ENCODE data around the gene SPDYE18.
"Not testable (repeated sequence)": the region's sequence is repeated elsewhere in the genome, so short reads cannot be mapped to it uniquely, and the experiment has no call there.

SPDYE18 gene, protein sequence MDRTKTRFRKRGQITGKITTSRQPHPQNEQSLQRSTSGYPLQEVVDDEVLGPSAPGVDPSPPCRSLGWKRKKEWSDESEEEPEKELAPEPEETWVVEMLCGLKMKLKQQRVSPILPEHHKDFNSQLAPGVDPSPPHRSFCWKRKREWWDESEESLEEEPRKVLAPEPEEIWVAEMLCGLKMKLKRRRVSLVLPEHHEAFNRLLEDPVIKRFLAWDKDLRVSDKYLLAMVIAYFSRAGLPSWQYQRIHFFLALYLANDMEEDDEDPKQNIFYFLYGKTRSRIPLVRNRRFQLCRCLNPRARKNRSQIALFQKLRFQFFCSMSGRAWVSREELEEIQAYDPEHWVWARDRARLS

DNA sequence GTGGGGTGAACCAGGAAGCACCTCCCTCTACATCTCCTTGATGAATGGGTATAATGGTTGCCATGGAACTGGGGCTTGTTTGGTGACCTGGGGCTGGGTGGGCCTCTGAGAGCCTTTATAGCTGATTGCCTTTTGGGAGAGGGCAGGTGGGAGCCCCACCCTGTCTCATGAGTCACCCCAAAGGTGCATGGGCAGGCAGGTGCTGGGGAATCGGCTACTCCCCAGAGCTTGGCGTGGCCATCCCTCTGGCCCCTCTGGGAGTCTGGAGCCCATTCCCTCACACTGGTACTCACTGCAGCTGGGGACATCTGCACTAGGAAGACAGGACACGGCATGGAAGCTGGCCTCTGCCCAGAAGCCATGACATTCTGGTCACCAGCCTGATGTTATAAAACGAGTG is at the start of gene SPDYE18:
TSS of gene SPDYE18 (minus strand) at position 2 of the 400 bp plus-strand sequence. CDS start 2,046 bp downstream, outside the sequence.
- H3K36me3 ChIP-seq (ENCODE audit: control insufficient read depth in 2 of 2, insufficient read depth in 1 of 2, low read length in 2 of 2); H3K27ac ChIP-seq (ENCODE audit: extremely low read depth, low read depth, low read length); H3K9me3 ChIP-seq (ENCODE audit: control insufficient read depth, insufficient read depth, low read depth, low read length); H3K4me3 ChIP-seq (ENCODE audit: low read depth, low read length); H3K4me1 ChIP-seq (ENCODE audit: control insufficient read depth, insufficient read depth, low read length); CTCF ChIA-PET; POLR2A ChIA-PET: not testable (repeated sequence)

DNA sequence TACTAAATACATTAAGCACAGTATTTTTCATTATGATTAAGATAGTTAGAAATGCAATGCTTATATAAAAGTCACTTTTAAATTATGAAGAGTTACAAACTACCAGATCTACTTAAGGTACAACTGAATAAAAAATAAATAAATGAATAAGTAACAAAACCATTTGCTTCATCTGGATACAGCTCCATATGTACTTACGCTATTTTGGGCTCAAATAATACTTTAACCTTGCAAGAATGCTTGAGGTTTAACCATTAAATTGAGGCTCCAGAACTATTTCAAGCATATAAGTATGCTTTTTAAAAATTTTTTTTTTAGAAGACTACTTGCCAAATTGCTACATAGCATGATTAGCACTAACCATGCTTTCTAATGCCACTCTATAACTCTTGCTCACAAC is 46.0 kb upstream of the SPDYE18 start:
- H3K4me3 ChIP-seq (ENCODE audit: low read depth, low read length); POLR2A ChIA-PET; CTCF ChIA-PET; H3K9me3 ChIP-seq (ENCODE audit: control insufficient read depth, insufficient read depth, low read depth, low read length); H3K4me1 ChIP-seq (ENCODE audit: control insufficient read depth, insufficient read depth, low read length); H3K36me3 ChIP-seq (ENCODE audit: control insufficient read depth in 2 of 2, insufficient read depth in 1 of 2, low read length in 2 of 2); H3K27ac ChIP-seq (ENCODE audit: extremely low read depth, low read depth, low read length): not testable (repeated sequence)

DNA sequence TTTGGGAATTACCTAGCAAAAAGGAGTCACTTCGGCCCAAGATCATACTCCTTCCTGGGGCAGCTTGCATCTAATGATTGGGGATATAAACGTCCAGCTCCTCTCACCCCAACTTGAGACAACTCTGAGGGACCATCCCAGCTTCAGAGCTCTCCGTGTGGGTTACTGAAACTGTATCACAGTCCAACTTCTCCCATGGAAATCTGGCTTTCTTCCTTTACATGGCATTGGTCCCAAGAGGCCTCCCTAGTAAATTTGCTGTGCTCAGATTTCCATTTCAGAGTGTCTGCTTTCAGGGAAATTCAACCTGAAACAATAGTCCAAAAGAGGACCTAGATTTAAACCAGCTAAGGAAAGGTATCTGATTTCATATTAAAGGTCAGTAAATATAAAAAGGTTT is 45.3 kb upstream of the SPDYE18 start:
- H3K4me3 ChIP-seq (ENCODE audit: low read depth, low read length); H3K27ac ChIP-seq (ENCODE audit: extremely low read depth, low read depth, low read length); H3K4me1 ChIP-seq (ENCODE audit: control insufficient read depth, insufficient read depth, low read length); POLR2A ChIA-PET; CTCF ChIA-PET; H3K9me3 ChIP-seq (ENCODE audit: control insufficient read depth, insufficient read depth, low read depth, low read length); H3K36me3 ChIP-seq (ENCODE audit: control insufficient read depth in 2 of 2, insufficient read depth in 1 of 2, low read length in 2 of 2): not testable (repeated sequence)

GRCh38 chr7:77105904-77106303 is 43.5 kb upstream of the SPDYE18 start:
- H3K36me3 ChIP-seq (ENCODE audit: control insufficient read depth in 2 of 2, insufficient read depth in 1 of 2, low read length in 2 of 2); POLR2A ChIA-PET; H3K9me3 ChIP-seq (ENCODE audit: control insufficient read depth, insufficient read depth, low read depth, low read length); CTCF ChIA-PET; H3K27ac ChIP-seq (ENCODE audit: extremely low read depth, low read depth, low read length); H3K4me1 ChIP-seq (ENCODE audit: control insufficient read depth, insufficient read depth, low read length); H3K4me3 ChIP-seq (ENCODE audit: low read depth, low read length): not testable (repeated sequence)

DNA sequence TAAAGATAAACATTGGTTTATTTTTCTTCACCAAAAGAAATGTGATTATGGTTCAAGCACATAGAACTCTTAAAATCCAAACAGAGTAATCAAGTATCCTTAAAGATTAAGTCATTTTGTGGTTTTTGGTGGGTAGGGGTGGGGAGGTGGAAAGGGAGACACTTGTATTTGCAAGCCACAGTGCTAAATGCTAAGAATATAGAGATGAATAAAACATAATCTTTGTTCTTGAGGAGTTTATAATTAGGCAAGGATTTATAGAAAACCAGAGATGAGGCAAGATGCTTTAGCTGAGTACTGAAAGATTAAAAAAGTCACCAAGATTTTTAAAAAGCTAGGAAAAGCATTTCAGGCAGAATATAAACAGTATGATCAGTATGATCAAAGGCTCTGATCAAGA is 40.3 kb upstream of the SPDYE18 start:
- CTCF ChIA-PET, result interaction anchor here (0.6 kb wide), 1 partner anchor 732 kb away, joined by 4 read pairs; no protein-coding TSS in a partner anchor
- POLR2A ChIA-PET; H3K4me1 ChIP-seq (ENCODE audit: control insufficient read depth, insufficient read depth, low read length); H3K27ac ChIP-seq (ENCODE audit: extremely low read depth, low read depth, low read length); H3K36me3 ChIP-seq (ENCODE audit: control insufficient read depth in 2 of 2, insufficient read depth in 1 of 2, low read length in 2 of 2); H3K9me3 ChIP-seq (ENCODE audit: control insufficient read depth, insufficient read depth, low read depth, low read length); H3K4me3 ChIP-seq (ENCODE audit: low read depth, low read length): not testable (repeated sequence)

- H3K4me3 ChIP-seq (ENCODE audit: low read depth, low read length); H3K4me1 ChIP-seq (ENCODE audit: control insufficient read depth, insufficient read depth, low read length); CTCF ChIA-PET; POLR2A ChIA-PET; H3K36me3 ChIP-seq (ENCODE audit: control insufficient read depth in 2 of 2, insufficient read depth in 1 of 2, low read length in 2 of 2); H3K27ac ChIP-seq (ENCODE audit: extremely low read depth, low read depth, low read length); H3K9me3 ChIP-seq (ENCODE audit: control insufficient read depth, insufficient read depth, low read depth, low read length): not testable (repeated sequence)
Measured at GRCh38 chr7:77101187-77101586, 38.8 kb upstream of the SPDYE18 start.

DNA sequence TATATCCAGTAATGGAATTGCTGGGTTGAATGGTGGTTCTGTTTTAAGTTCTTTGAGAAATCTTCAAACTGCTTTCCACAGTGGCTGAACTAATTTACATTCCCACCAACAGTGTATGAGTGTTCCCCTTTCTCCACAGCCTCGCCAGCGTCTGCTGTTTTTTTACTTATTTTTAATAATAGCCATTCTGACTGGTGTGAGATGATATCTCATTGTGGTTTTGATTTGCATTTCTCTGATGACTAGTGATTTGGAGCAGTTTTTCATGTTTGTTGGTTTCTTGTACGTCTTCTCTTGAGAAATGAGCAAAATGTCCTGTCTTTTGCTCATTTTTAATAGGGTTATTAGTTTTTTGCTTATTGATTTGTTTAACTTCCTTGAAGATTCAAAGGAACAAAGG is 38.1 kb upstream of the SPDYE18 start:
- H3K36me3 ChIP-seq (ENCODE audit: control insufficient read depth in 2 of 2, insufficient read depth in 1 of 2, low read length in 2 of 2); POLR2A ChIA-PET; CTCF ChIA-PET; H3K27ac ChIP-seq (ENCODE audit: extremely low read depth, low read depth, low read length); H3K9me3 ChIP-seq (ENCODE audit: control insufficient read depth, insufficient read depth, low read depth, low read length); H3K4me3 ChIP-seq (ENCODE audit: low read depth, low read length); H3K4me1 ChIP-seq (ENCODE audit: control insufficient read depth, insufficient read depth, low read length): not testable (repeated sequence)

- H3K36me3 ChIP-seq (ENCODE audit: control insufficient read depth in 2 of 2, insufficient read depth in 1 of 2, low read length in 2 of 2); CTCF ChIA-PET; H3K27ac ChIP-seq (ENCODE audit: extremely low read depth, low read depth, low read length); H3K4me3 ChIP-seq (ENCODE audit: low read depth, low read length); H3K4me1 ChIP-seq (ENCODE audit: control insufficient read depth, insufficient read depth, low read length); POLR2A ChIA-PET; H3K9me3 ChIP-seq (ENCODE audit: control insufficient read depth, insufficient read depth, low read depth, low read length): not testable (repeated sequence)
Measured at GRCh38 chr7:77092301-77092700, 29.9 kb upstream of the SPDYE18 start.

DNA sequence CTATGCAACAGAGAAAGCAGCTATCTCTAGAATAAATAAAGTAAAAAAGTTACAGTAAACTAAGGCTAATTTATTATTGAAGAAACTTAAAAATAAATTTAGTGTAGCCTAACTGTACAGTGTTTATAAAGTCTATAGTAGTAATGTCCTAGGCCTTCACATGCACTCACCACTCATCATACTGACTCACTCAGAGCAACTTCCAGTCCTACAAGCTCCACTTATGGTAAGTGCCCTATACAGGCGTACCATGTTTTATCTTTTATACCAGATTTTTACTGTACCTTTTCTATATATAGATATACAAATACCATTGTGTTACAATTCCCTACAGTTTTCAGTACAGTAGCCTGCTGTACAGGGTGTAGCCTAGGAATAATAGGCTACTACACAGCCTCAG is 19.8 kb upstream of the SPDYE18 start:
- H3K36me3 ChIP-seq (ENCODE audit: control insufficient read depth in 2 of 2, insufficient read depth in 1 of 2, low read length in 2 of 2); H3K9me3 ChIP-seq (ENCODE audit: control insufficient read depth, insufficient read depth, low read depth, low read length); H3K27ac ChIP-seq (ENCODE audit: extremely low read depth, low read depth, low read length); POLR2A ChIA-PET; H3K4me3 ChIP-seq (ENCODE audit: low read depth, low read length); CTCF ChIA-PET; H3K4me1 ChIP-seq (ENCODE audit: control insufficient read depth, insufficient read depth, low read length): not testable (repeated sequence)

- H3K4me3 ChIP-seq (ENCODE audit: low read depth, low read length); H3K4me1 ChIP-seq (ENCODE audit: control insufficient read depth, insufficient read depth, low read length); H3K36me3 ChIP-seq (ENCODE audit: control insufficient read depth in 2 of 2, insufficient read depth in 1 of 2, low read length in 2 of 2); H3K27ac ChIP-seq (ENCODE audit: extremely low read depth, low read depth, low read length); CTCF ChIA-PET; H3K9me3 ChIP-seq (ENCODE audit: control insufficient read depth, insufficient read depth, low read depth, low read length); POLR2A ChIA-PET: not testable (repeated sequence)
Measured at GRCh38 chr7:77080236-77080635, 17.9 kb upstream of the SPDYE18 start.

- CTCF ChIA-PET; H3K4me1 ChIP-seq (ENCODE audit: control insufficient read depth, insufficient read depth, low read length); H3K4me3 ChIP-seq (ENCODE audit: low read depth, low read length); H3K27ac ChIP-seq (ENCODE audit: extremely low read depth, low read depth, low read length); POLR2A ChIA-PET; H3K36me3 ChIP-seq (ENCODE audit: control insufficient read depth in 2 of 2, insufficient read depth in 1 of 2, low read length in 2 of 2); H3K9me3 ChIP-seq (ENCODE audit: control insufficient read depth, insufficient read depth, low read depth, low read length): not testable (repeated sequence)
Measured at GRCh38 chr7:77079624-77080023, 17.3 kb upstream of the SPDYE18 start.

GRCh38 chr7:77079112-77079511 is 16.8 kb upstream of the SPDYE18 start:
- H3K36me3 ChIP-seq (ENCODE audit: control insufficient read depth in 2 of 2, insufficient read depth in 1 of 2, low read length in 2 of 2); H3K9me3 ChIP-seq (ENCODE audit: control insufficient read depth, insufficient read depth, low read depth, low read length); POLR2A ChIA-PET; H3K27ac ChIP-seq (ENCODE audit: extremely low read depth, low read depth, low read length); H3K4me1 ChIP-seq (ENCODE audit: control insufficient read depth, insufficient read depth, low read length); H3K4me3 ChIP-seq (ENCODE audit: low read depth, low read length); CTCF ChIA-PET: not testable (repeated sequence)

All from HEK293 (cell line).